Gastroesophageal sphincter (tissue), 4 donors: ENCODE data around the gene POLE3. TPM values are rescaled to one million over a fixed set of nuclear protein-coding genes. Genes with fewer than 3 reads are reported as not detected.
"Not testable (repeated sequence)": the region's sequence is repeated elsewhere in the genome, so short reads cannot be mapped to it uniquely, and the experiment has no call there.

Experiments used
- ATAC-seq: fragments of 150-250 bp; one replicate; pipeline ENCODE4 v1.9.1; 2016; ENCODE audit warnings: mild to moderate bottlenecking, moderate library complexity
- H3K27ac ChIP-seq, 4 donors: fragments of 200-600 bp; sonication (generic) in 3 of 4; 1 replicate in 3 of 4; 2 replicates in 1 of 4; pipeline ENCODE4 v1.5.1; 2016 to 2019
- H3K27me3 ChIP-seq: fragments of 200-600 bp; sonication (generic); one replicate; pipeline ENCODE4 v1.5.1; 2019
- H3K36me3 ChIP-seq, 2 donors: fragments of 200-600 bp; sonication (generic); one replicate each; pipeline ENCODE4 v1.5.1; 2019; ENCODE audit warnings: control low read depth in 1 of 2
- H3K4me1 ChIP-seq, 3 donors: fragments of 200-600 bp; sonication (generic); 1 replicate in 2 of 3; 2 replicates in 1 of 3; pipeline ENCODE4 v1.5.1; 2016 to 2019; ENCODE audit warnings: control low read depth in 2 of 3
- H3K4me3 ChIP-seq, 2 donors: fragments of 200-600 bp; sonication (generic); one replicate each; pipeline ENCODE4 v1.5.1; 2019; ENCODE audit warnings: mild to moderate bottlenecking in 1 of 2, moderate library complexity in 1 of 2
- H3K9me3 ChIP-seq, 3 donors: fragments of 200-600 bp; sonication (generic); one replicate each; pipeline ENCODE4 v1.5.1; 2017 to 2019; ENCODE audit warnings: control low read depth in 2 of 3
- CTCF ChIP-seq, 4 experiments: fragments of 200-600 bp in 2 of 4; fragments of 450-650 bp in 2 of 4; sonication (generic) in 1 of 4; IDR thresholded peaks; one replicate each; pipeline ENCODE4 v1.5.1; 2017 to 2019; ENCODE audit warnings: antibody characterized with exemption in 4 of 4, mild to moderate bottlenecking in 2 of 4, moderate library complexity in 2 of 4
- EP300 ChIP-seq: sonication (generic); formaldehyde crosslinking; IDR thresholded peaks from one replicate; pipeline ENCODE4 v1.6.1; 2017; ENCODE audit warnings: antibody characterized with exemption, mild to moderate bottlenecking
- POLR2A ChIP-seq, 2 donors: fragments of 450-650 bp; IDR thresholded peaks; one replicate each; pipeline ENCODE4 v1.6.1; 2017; ENCODE audit warnings: antibody characterized with exemption in 2 of 2, mild to moderate bottlenecking in 2 of 2, moderate library complexity in 1 of 2
- POLR2AphosphoS5 ChIP-seq: sonication (generic); formaldehyde crosslinking; IDR thresholded peaks from one replicate; pipeline ENCODE4 v1.6.1; 2017; ENCODE audit warnings: antibody characterized with exemption
- WGBS, 2 donors: methylation state at CpG; one replicate each; pipeline ENCODE4 v1.1.5; 2018; ENCODE audit warnings: low coverage in 1 of 2; 5-methylcytosine and 5-hydroxymethylcytosine counted together
- total RNA-seq, 4 donors: library from RNA; depleted of rRNA; stranded (reverse); fragments of >200 nt; gene quantifications; one replicate each; pipeline ENCODE4 v1.1.0, GENCODE V29; 2016

POLE3 gene
- total RNA-seq, 4 donors from 2014 or later: 32.3 to 47.1 (median 34.6) TPM

DNA sequence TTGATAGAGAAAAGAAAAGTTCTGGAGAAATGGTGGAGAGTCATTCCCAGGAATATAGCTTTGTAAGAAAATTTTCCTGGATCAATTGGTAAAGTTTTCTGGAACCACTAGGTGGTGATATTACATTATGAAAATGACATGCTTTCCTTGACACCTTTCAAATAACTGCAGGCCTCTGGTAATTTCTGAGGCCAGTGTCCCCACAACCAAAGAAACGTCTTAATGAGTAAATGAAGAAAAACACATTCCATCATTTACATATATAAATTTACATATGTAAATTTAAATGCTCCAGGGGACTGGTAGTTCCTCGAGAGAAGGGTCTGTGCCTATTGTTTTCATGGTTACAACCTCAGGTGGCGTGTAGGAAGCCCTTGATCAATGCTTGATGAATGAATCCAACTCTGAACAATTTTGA, 35.9 kb upstream of the POLE3 start:
- H3K9me3 ChIP-seq: no peaks in the 10 kb centered on the region
- TF ChIP-seq POLR2A (IDR thresholded peaks at IDR 0.05) (no peak), EP300 (no peak), CTCF (IDR thresholded peaks at IDR 0.05) (peak; percentile 55 to 82 (median 74))
- no peaks in the 10 kb centered on the region for H3K36me3 ChIP-seq
- no peaks in the 10 kb centered on the region for H3K27me3 ChIP-seq
- H3K4me3 ChIP-seq: no peak overlapping the region
- H3K4me1 ChIP-seq: peaks cover 0 to 28% (median 0%) of the 10 kb centered on the region in 3 donors
- ATAC-seq: no peak
- WGBS, 2 donors: 42 to 61% methylated on average over 2 to 3 of the region's 3 CpGs
- H3K27ac ChIP-seq: peak overlapping the region in 3 of 4 donors; percentile 36 to 50 (median 44)

GRCh38 chr9:113444736-113445135, 34.3 kb upstream of the POLE3 start:
- H3K27me3 ChIP-seq: no peaks in the 10 kb centered on the region
- H3K4me1 ChIP-seq: peaks cover 0 to 22% (median 0%) of the 10 kb centered on the region in 3 donors
- 79 to 96% methylated on average over 2 of the region's 2 CpGs for WGBS, 2 donors
- no peaks in the 10 kb centered on the region for H3K36me3 ChIP-seq
- H3K27ac ChIP-seq: no peak overlapping the region
- TF ChIP-seq POLR2AphosphoS5: no peak
- no peak for TF ChIP-seq EP300
- no peak for TF ChIP-seq CTCF (IDR thresholded peaks at IDR 0.05)
- TF ChIP-seq POLR2A (IDR thresholded peaks at IDR 0.05): no peak
- no peak overlapping the region for H3K4me3 ChIP-seq
- ATAC-seq: no peak
- no peaks in the 10 kb centered on the region for H3K9me3 ChIP-seq

DNA sequence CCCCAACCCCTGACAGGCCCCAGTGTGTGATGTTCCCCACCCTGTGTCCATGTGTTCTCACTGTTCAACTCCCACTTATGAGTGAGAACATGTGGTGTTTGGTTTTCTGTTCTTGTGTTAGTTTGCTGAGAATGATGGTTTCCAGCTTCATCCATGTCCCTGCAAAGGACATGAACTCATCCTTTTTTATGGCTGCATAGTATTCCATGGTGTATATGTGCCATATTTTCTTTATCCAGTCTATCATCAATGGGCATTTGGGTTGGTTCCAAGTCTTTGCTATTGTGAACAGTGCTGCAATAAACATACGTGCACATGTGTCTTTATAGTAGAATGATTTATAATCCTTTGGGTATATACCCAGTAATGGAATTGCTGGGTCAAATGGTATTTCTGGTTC, 27.2 kb upstream of the POLE3 start:
- not testable (repeated sequence) for ATAC-seq, H3K27ac ChIP-seq
- WGBS, 2 donors: 90 to 100% methylated on average over 1 of the region's 1 CpG

DNA sequence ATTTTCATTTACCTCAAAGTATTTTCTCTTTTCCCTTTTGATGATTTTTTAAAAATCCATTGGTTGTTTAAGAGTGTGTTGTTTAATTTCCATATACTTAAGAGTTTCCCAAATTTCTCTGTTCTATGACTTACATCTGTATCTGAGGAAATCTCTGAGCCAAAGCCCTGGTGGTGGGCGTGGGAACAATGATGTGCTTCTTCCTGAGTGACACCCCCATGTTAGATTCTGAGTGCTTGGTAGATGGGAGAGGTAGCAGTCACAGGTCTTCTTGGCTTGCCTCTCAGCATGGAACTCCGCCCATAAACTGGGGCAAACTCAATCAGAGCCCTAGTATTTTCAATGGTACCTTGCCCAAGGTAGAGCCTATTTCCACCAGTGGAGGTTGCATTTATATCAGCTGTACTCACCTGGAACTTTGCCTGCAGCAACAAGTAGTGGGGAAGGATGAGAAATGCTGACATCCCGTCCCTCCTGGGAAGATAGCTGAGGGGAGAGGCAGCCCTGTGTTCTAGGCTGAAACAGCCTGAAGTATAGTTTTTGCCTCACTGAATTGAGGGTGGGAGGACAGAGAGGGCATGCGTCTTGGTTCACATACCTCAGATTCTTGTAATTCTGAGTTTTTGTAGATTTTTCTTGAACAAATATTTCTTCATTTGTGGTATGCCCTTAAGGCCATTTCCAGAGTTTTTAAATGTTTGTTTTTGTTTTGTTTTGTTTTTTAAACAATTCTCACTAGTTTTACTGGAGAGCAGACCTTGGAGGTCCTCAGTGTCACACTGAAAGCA, 26.4 kb upstream of the POLE3 start:
- H3K27me3 ChIP-seq: no peaks in the 10 kb centered on the region
- TF ChIP-seq POLR2AphosphoS5 (no peak), POLR2A (IDR thresholded peaks at IDR 0.05) (no peak), EP300 (no peak), CTCF (IDR thresholded peaks at IDR 0.05) (no peak)
- H3K4me3 ChIP-seq: no peak overlapping the region
- no peaks in the 10 kb centered on the region for H3K4me1 ChIP-seq
- H3K27ac ChIP-seq: no peak overlapping the region
- 66 to 82% methylated on average over 3 to 4 of the region's 4 CpGs for WGBS, 2 donors
- H3K9me3 ChIP-seq: no peaks in the 10 kb centered on the region
- H3K36me3 ChIP-seq: no peaks in the 10 kb centered on the region
- no peak for ATAC-seq

More for the DNA sequence above, 27.2 kb upstream of the POLE3 start:
- H3K36me3 ChIP-seq, H3K9me3 ChIP-seq, H3K4me1 ChIP-seq, H3K4me3 ChIP-seq, H3K27me3 ChIP-seq: not testable (repeated sequence)

DNA sequence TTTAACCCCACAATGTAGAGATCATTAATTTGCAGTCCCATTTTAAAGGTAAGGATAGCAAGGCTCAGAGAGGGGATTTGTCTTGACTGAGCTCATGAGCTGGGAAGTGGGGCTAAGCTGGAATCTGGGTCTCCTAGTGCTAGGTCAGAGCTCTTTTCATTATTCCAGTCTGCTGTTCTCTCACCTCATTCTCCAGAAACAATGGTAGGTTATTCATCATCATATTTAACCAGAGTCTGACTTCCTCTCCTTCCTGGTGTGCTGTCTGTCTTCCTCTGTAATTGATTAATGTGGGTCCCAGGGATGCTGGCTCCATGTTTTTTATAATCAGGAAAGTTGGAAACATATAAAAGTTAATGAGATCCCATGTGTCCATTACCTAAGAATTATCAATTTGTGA, 20.7 kb upstream of the POLE3 start:
- TF ChIP-seq POLR2A (IDR thresholded peaks at IDR 0.05) (no peak), CTCF (IDR thresholded peaks at IDR 0.05) (no peak), EP300 (no peak)
- Histone ChIP-seq H3K27ac (no peak overlapping the region), H3K9me3 (no peaks in the 10 kb centered on the region), H3K27me3 (no peaks in the 10 kb centered on the region), H3K4me1 (no peaks in the 10 kb centered on the region), H3K4me3 (no peak overlapping the region), H3K36me3 (no peaks in the 10 kb centered on the region)
- ATAC-seq: no peak
